DMS114 treated with DMSO at 0.1 percent for 48 hours (cell line): ENCODE measurements around the gene BOLA1.
"Not testable (repeated sequence)": the region's sequence is repeated elsewhere in the genome, so short reads cannot be mapped to it uniquely, and the experiment has no call there.

ENCODE experiments used
- DNase-seq: peaks from one replicate; lab custom pipeline; 2025; ENCODE audit not compliant: unreplicated experiment; lab: John Stamatoyannopoulos, UW

BOLA1 gene, protein sequence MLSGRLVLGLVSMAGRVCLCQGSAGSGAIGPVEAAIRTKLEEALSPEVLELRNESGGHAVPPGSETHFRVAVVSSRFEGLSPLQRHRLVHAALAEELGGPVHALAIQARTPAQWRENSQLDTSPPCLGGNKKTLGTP

GRCh38 chr1:149899460-149900284 lies at the start of gene BOLA1:
TSS of gene BOLA1 (plus strand) at chr1:149899568. CDS start at chr1:149900060, 492 bp downstream.
- peak; percentile 96 for DNase-seq

- no peak for DNase-seq
These were observed 49.4 kb upstream of the BOLA1 start for GRCh38 chr1:149849947-149850360.

- DNase-seq, result not testable (repeated sequence)
These were observed 48.5 kb upstream of the BOLA1 start for GRCh38 chr1:149850732-149851345.

- not testable (repeated sequence) for DNase-seq
These were observed 47.7 kb upstream of the BOLA1 start for GRCh38 chr1:149851585-149852213.

GRCh38 chr1:149852263-149852662 lies 47.1 kb upstream of the BOLA1 start:
- DNase-seq, result not testable (repeated sequence)

- not testable (repeated sequence) for DNase-seq
These were observed 39.1 kb upstream of the BOLA1 start for GRCh38 chr1:149860271-149860670.

- DNase-seq, result not testable (repeated sequence)
These were observed 38.5 kb upstream of the BOLA1 start for GRCh38 chr1:149860684-149861496.

DNA sequence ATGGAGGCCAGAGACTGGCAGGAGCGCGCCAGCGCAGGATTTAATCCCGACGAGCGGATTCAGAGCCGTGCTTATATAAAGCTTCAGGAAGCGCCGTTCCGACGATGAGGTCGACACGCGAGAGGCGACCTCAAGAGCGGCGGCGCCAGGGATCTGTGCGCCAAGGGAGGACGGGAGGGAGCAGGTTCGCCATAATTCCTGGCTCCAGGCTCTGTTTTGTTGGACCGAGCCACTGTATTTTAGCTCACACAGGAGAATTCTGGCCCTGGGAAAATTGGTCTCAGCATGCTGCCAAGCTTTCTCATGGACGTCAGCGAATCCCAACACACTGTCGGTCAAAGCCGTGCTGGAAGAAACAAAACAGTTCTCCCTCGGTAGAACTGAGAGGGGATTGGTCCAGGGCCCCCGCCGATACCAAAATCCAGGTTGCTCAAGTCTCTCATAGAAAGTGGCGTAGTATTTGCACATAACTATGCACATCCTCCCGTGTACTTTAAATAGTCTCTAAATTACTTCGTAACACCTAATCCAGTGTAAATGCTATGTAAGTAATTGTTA lies 37.8 kb upstream of the BOLA1 start:
- DNase-seq, result not testable (repeated sequence)

GRCh38 chr1:149866887-149867286 lies 32.5 kb upstream of the BOLA1 start:
- not testable (repeated sequence) for DNase-seq

- not testable (repeated sequence) for DNase-seq
These were observed 26.3 kb upstream of the BOLA1 start for GRCh38 chr1:149873060-149873459.

GRCh38 chr1:149877211-149877946 lies 22.0 kb upstream of the BOLA1 start:
- DNase-seq, result no peak

DNA sequence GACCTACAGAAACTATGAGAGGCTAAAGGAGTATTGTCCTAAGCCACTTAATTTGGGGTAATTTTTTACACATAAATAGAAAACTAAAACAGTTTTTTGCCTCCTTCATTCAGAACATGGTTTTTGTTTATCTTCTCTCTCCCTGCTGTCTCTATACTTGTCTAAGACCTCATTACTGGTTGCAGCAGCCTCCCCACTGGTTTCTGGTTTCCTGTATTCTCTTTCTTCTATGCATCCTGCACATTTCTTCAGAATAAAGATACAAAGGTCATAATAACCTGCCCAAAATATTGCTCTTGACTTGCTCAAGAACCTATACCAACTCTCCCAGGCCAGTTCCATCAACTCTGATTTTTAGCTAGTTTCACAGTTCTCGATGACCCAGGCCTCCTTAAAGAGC lies 19.8 kb upstream of the BOLA1 start:
- no peak for DNase-seq

DNA sequence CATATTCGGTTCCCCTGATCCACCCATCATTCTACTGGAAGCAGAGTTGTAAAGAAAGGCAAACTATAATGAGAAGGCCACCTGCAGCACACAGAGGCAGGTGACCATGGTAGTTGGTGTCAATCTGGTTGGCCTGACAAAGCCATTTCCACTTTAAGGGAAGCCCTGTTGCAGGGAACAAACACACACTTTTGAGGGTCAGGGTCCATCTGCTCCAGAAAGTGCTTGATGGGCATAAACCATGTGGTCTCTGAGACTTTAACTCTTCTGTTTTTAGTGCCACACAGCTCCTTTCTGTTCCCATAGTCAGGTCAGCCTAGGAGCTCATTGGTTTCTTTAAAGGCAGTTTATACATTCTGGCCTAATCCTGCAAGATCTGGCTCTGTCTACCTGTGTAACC lies 17.5 kb upstream of the BOLA1 start:
- DNase-seq, result no peak

- DNase-seq, result no peak
These were observed 15.6 kb upstream of the BOLA1 start for GRCh38 chr1:149883598-149884247.

DNA sequence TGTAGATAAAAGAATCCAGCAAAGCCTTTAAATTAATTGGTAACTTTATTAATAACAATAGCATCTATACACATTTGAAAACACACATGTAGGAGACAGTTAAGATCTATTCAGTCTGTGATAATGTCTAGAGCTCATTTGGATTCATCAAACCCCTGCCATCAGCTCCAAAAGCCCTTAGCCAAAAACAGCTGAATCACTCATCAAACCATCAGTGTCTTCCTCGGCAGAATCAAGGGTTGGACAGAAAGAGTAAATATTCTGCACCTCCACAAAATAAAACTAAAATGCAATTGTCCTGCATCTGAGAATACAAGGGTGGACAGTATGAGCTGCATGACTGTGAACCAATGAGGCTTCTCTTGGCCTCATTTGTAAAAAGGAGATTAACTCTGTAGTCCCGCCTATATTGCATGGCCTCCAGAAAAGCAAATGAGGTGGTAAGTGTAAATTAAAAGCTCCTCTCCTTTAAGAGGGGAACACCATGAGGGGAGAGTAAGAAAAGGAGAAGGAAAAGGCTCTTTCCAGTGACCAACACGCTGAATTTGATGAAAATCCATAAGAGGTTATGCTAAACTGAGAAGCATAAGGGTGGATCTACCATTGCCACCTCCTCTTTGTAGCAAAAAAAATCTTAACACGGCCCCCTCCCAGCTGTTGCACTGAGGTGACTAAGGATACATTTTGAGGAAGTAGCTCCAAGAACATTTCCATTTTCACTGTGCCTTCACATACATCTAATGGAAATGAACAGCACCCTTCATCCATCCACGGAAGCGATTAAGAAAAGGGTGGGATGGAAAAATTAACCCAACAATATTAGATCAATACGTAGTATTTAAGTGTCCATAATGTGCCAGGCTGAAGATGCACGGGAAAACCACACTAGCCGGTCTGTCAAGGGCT lies 14.7 kb upstream of the BOLA1 start:
- DNase-seq, result no peak

- peak; percentile 96 for DNase-seq
These were observed 13.8 kb upstream of the BOLA1 start for GRCh38 chr1:149885339-149886120.

- not testable (repeated sequence) for DNase-seq
These were observed 13.3 kb upstream of the BOLA1 start for GRCh38 chr1:149886121-149886395.
